H9 (cell line): ENCODE results near the gene TSGA10IP. TPM values are rescaled to one million over a fixed set of nuclear protein-coding genes. Genes with fewer than 3 reads are reported as not detected.
A peak's percentile ranks its signal among the peaks of the same experiment; 100 is the strongest.

Experiments
- DNase-seq: peaks from one replicate; pipeline ENCODE4 v3.0.0-alpha.2; 2017
- H2AFZ ChIP-seq: one replicate; pipeline ENCODE4 v1.6.1; 2013; ENCODE audit warnings: mild to moderate bottlenecking, low read length, control low read depth, moderate library complexity
- H2AK5ac ChIP-seq: 2 replicates; pipeline ENCODE4 v1.6.1; 2013; ENCODE audit warnings: low read length, control low read depth, mixed read lengths; ENCODE audit not compliant: insufficient read length
- H2BK120ac ChIP-seq: one replicate; pipeline ENCODE4 v1.6.1; 2013; ENCODE audit warnings: low read depth, mild to moderate bottlenecking, low read length, control low read depth, inconsistent platforms; ENCODE audit not compliant: poor library complexity, severe bottlenecking
- H2BK12ac ChIP-seq: 2 replicates; pipeline ENCODE4 v1.6.1; 2013; ENCODE audit warnings: low read length, control low read depth, mixed read lengths, low read depth; ENCODE audit not compliant: insufficient read length
- H2BK15ac ChIP-seq: 2 replicates; pipeline ENCODE4 v1.6.1; 2013; ENCODE audit warnings: low read depth, low read length, control low read depth
- H2BK20ac ChIP-seq: one replicate; pipeline ENCODE4 v1.6.1; 2013; ENCODE audit warnings: low read depth, mild to moderate bottlenecking, low read length, control low read depth, inconsistent platforms; ENCODE audit not compliant: poor library complexity, severe bottlenecking
- H2BK5ac ChIP-seq: 2 replicates; pipeline ENCODE4 v1.6.1; 2013; ENCODE audit warnings: low read length, control low read depth, mixed read lengths; ENCODE audit not compliant: insufficient read length
- H3K14ac ChIP-seq: 2 replicates; pipeline ENCODE4 v1.6.1; 2013; ENCODE audit warnings: low read length, control low read depth; ENCODE audit not compliant: insufficient read depth
- H3K18ac ChIP-seq: 2 replicates; pipeline ENCODE4 v1.6.1; 2013; ENCODE audit warnings: low read depth, mild to moderate bottlenecking, mixed read lengths, low read length, control low read depth; ENCODE audit not compliant: insufficient read length
- H3K23ac ChIP-seq: 2 replicates; pipeline ENCODE4 v1.6.1; 2013; ENCODE audit warnings: low read length, control low read depth, mixed read lengths, low read depth; ENCODE audit not compliant: insufficient read length
- H3K23me2 ChIP-seq: 2 replicates; pipeline ENCODE4 v1.6.1; 2013; ENCODE audit warnings: low read depth, mild to moderate bottlenecking, mixed read lengths, low read length, control low read depth; ENCODE audit not compliant: insufficient read length, poor library complexity, severe bottlenecking
- H3K27ac ChIP-seq: 2 replicates; pipeline ENCODE4 v1.5.1; 2013; ENCODE audit warnings: low read length, control low read depth, mixed read lengths, low read depth; ENCODE audit not compliant: insufficient read length
- H3K27me3 ChIP-seq: 2 replicates; pipeline ENCODE4 v1.6.1; 2013; ENCODE audit warnings: low read length, control low read depth, inconsistent platforms; ENCODE audit not compliant: insufficient read depth
- H3K4ac ChIP-seq: 2 replicates; pipeline ENCODE4 v1.6.1; 2013; ENCODE audit warnings: low read depth, mild to moderate bottlenecking, control low read depth, inconsistent platforms, low read length, moderate library complexity
- H3K4me1 ChIP-seq: 2 replicates; pipeline ENCODE4 v1.6.1; 2013; ENCODE audit warnings: low read length, control low read depth, inconsistent platforms; ENCODE audit not compliant: insufficient read depth
- H3K4me2 ChIP-seq: 2 replicates; pipeline ENCODE4 v1.6.1; 2013; ENCODE audit warnings: low read length, control low read depth, mixed read lengths; ENCODE audit not compliant: insufficient read length, insufficient read depth
- H3K56ac ChIP-seq: 2 replicates; pipeline ENCODE4 v1.6.1; 2013; ENCODE audit warnings: low read depth, mild to moderate bottlenecking, mixed read lengths, low read length, control low read depth; ENCODE audit not compliant: insufficient read length
- H3K79me1 ChIP-seq: 2 replicates; pipeline ENCODE4 v1.6.1; 2013; ENCODE audit warnings: low read depth, mild to moderate bottlenecking, moderate library complexity, low read length, control low read depth, inconsistent platforms; ENCODE audit not compliant: insufficient read depth, poor library complexity, severe bottlenecking
- H3K79me2 ChIP-seq: 2 replicates; pipeline ENCODE4 v1.6.1; 2013; ENCODE audit warnings: low read length, control low read depth, inconsistent platforms; ENCODE audit not compliant: insufficient read depth
- H3K9ac ChIP-seq: 2 replicates; pipeline ENCODE4 v1.6.1; 2013; ENCODE audit warnings: low read length, control low read depth, mixed read lengths; ENCODE audit not compliant: insufficient read length; ENCODE audit errors: extremely low read depth
- H3K9me3 ChIP-seq: one replicate; pipeline ENCODE4 v1.6.1; 2013; ENCODE audit warnings: low read depth, low read length, inconsistent platforms; ENCODE audit not compliant: control insufficient read depth
- H3T11ph ChIP-seq: one replicate; pipeline ENCODE4 v1.6.1; 2013; ENCODE audit warnings: mild to moderate bottlenecking, low read length, control low read depth, inconsistent platforms
- H4K20me1 ChIP-seq: one replicate; pipeline ENCODE4 v1.6.1; 2013; ENCODE audit not compliant: control insufficient read depth, insufficient read length, insufficient read depth
- H4K5ac ChIP-seq: 2 replicates; pipeline ENCODE4 v1.6.1; 2013; ENCODE audit warnings: low read depth, mild to moderate bottlenecking, mixed read lengths, low read length, control low read depth; ENCODE audit not compliant: insufficient read length
- H4K8ac ChIP-seq: replicated peaks from 2 replicates; pipeline ENCODE4 v1.6.1; 2013; ENCODE audit warnings: low read length, control low read depth, mixed read lengths, low read depth; ENCODE audit not compliant: insufficient read length
- H4K91ac ChIP-seq: 2 replicates; pipeline ENCODE4 v1.6.1; 2013; ENCODE audit warnings: low read depth, mild to moderate bottlenecking, moderate library complexity, mixed read lengths, low read length, control low read depth; ENCODE audit not compliant: insufficient read length
- H3K27ac Mint-ChIP-seq, 3 experiments: 2 replicates in 2 of 3; 3 replicates in 1 of 3; pipeline ENCODE4 v1.8.0; 2020 to 2021; ENCODE audit warnings: mixed read lengths in 3 of 3, mild to moderate bottlenecking in 1 of 3, moderate library complexity in 1 of 3
- H3K27me3 Mint-ChIP-seq: 2 replicates; pipeline ENCODE4 v1.8.0; 2021; ENCODE audit warnings: low read depth, mild to moderate bottlenecking, moderate library complexity, mixed read lengths
- H3K36me3 Mint-ChIP-seq, 3 experiments: 2 replicates in 2 of 3; 3 replicates in 1 of 3; pipeline ENCODE4 v1.8.0; 2020 to 2021; ENCODE audit warnings: low read depth in 3 of 3, mixed read lengths in 3 of 3; ENCODE audit not compliant: insufficient read depth in 1 of 3
- H3K4me1 Mint-ChIP-seq, 2 experiments: 2 replicates each; pipeline ENCODE4 v1.8.0; 2020; ENCODE audit warnings: mixed read lengths in 2 of 2
- H3K4me3 Mint-ChIP-seq, 2 experiments: 2 replicates in 1 of 2; 3 replicates in 1 of 2; pipeline ENCODE4 v1.8.0; 2020 to 2021; ENCODE audit warnings: mild to moderate bottlenecking in 2 of 2, mixed read lengths in 2 of 2, moderate library complexity in 1 of 2
- H3K9me3 Mint-ChIP-seq, 2 experiments: 2 replicates in 1 of 2; 3 replicates in 1 of 2; pipeline ENCODE4 v1.8.0; 2020; ENCODE audit warnings: mild to moderate bottlenecking in 2 of 2, mixed read lengths in 2 of 2, moderate library complexity in 1 of 2
- CTCF ChIP-seq: fragments of 200-600 bp; sonication (generic); conservative IDR thresholded peaks from 3 replicates; pipeline ENCODE4 v1.8.0; 2021; ENCODE audit warnings: antibody characterized with exemption, mild to moderate bottlenecking
- WGBS: extraction: QIAGEN DNeasy Blood & Tissue Kit; methylation state at CpG from one replicate; pipeline ENCODE4 v1.1.7; 2013; ENCODE audit warnings: missing lambda C conversion rate, low lambda C conversion rate, mixed read lengths; ENCODE audit not compliant: insufficient read length; ENCODE audit errors: extremely low coverage; 5-methylcytosine and 5-hydroxymethylcytosine counted together
- total RNA-seq: library from RNA; stranded (reverse); gene quantifications from 2 replicates; pipeline ENCODE4 v1.2.1, GENCODE V29; 2021

Gene TSGA10IP
- total RNA-seq, 1 experiment from 2014 or later: 2.2 TPM

- Histone ChIP-seq H2BK12ac (no peak overlapping the region), H4K5ac (no peak overlapping the region), H2BK15ac (no peak overlapping the region), H3K4ac (no peak overlapping the region), H3K23ac (no peak overlapping the region), H3K56ac (no peak overlapping the region), H3K18ac (no peak overlapping the region), H3K23me2 (no peaks in the 10 kb centered on the region), H3K79me2 (no peaks in the 10 kb centered on the region), H2AFZ (no peak overlapping the region), H3K27me3 (no peaks in the 10 kb centered on the region), H3T11ph (no peak overlapping the region), H3K9ac (no peak overlapping the region), H3K4me2 (no peak overlapping the region), H4K91ac (no peak overlapping the region), H4K20me1 (no peaks in the 10 kb centered on the region), H2BK20ac (no peak overlapping the region), H3K4me1 (no peaks in the 10 kb centered on the region), H3K27ac (no peak overlapping the region), H3K9me3 (no peaks in the 10 kb centered on the region), H2BK5ac (no peak overlapping the region), H3K79me1 (no peaks in the 10 kb centered on the region), H2BK120ac (no peak overlapping the region), H2AK5ac (no peak overlapping the region), H4K8ac (no peak overlapping the region), H3K14ac (no peak overlapping the region)
- Mint-ChIP-seq H3K36me3 (peaks cover 13 to 30% (median 29%) of the 10 kb centered on the region in 3 experiments; a peak in 6 of 7 replicates), H3K27ac (0 out of 7 replicates have a peak overlapping the region, but pooled peaks of 2 of the 3 experiments have one; percentile 40 to 73), H3K4me1 (no peaks in the 10 kb centered on the region), H3K9me3 (no peaks in the 10 kb centered on the region), H3K4me3 (no peak overlapping the region; a peak in 1 of 5 replicates), H3K27me3 (no peaks in the 10 kb centered on the region; the same call in 1 of the 2 replicates)
- no peak for TF ChIP-seq CTCF
- WGBS: no CpG with 5 or more reads among the region's 12 CpGs
- DNase-seq: no peak
Observed at GRCh38 chr11:65981101-65981740, 35.9 kb downstream of the TSGA10IP start.
